Measurements from ENCODE around the gene PTPN14. TPM values are rescaled to one million over a fixed set of nuclear protein-coding genes. Genes with fewer than 3 reads are reported as not detected.
"Not testable (repeated sequence)": the region's sequence is repeated elsewhere in the genome, so short reads cannot be mapped to it uniquely, and the experiment has no call there.

PTPN14 gene
- total RNA-seq, 2 donors from 2014 or later, result 0.05 to 0.14 TPM

DNA sequence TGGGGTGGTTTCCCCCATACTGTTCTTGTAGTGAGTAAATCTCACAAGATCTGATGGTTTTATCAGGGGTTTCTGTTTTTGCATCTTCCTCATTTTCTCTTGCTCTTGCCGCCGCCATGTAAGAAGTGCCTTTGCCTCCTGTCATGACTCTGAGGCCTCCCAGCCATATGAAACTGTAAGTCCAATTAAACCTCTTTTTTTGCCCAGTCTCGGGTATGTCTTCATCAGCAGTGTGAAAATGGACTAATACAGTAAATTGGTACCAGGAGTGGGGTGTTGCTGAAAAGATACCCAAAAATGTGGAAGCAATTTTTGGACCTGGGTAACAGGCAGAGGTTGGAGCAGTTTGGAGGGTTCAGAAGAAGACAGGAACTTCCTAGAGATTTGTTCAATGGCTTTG lies 24.7 kb upstream of the PTPN14 start:
- not testable (repeated sequence) for DNase-seq (ENCODE audit: low spot score); H3K4me1 Mint-ChIP-seq (ENCODE audit: low read depth in 2 of 2); H3K36me3 Mint-ChIP-seq; H3K4me3 Mint-ChIP-seq; H3K27ac Mint-ChIP-seq; ATAC-seq; H3K9me3 Mint-ChIP-seq
- H3K27me3 Mint-ChIP-seq, result peaks cover 11 to 13% of the 10 kb centered on the region in 2 donors

DNA sequence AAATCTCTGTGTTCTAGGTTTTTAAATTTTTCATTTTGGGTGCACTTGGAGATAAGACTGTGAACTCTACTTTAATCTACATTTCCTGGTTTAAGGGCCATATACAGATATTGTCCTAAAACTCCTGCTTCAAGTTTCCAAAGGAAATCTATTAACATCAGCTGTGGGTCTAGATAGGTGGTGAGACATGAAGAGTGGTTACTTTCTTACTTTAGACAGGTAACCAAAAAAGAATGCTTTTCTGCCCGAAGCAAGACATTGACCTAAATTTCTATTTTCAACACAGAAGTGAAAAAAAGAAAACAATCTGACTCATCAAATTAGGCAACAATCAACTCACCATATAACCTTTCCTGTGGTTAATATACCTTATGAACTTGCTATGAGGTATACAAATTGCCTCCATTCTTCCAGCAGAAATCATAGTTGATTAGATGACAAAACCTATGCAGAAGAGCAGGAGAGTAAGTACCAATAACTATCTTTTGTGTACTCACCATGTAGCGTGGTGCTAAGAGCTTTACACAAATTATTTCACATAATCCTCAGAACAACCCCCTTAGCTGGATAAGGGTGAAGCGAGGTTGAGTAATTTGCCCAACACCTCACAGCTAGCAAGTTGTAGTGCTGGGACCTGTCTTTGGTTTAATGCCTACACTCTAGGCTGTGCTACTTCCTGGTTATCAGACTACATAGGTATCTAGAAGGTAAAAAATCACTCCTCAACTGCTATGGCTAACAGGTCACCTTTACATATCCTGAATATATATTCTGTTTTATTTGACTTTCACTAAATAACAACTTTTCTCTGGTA lies 23.4 kb upstream of the PTPN14 start:
- DNase-seq (ENCODE audit: low spot score) (no peak), ATAC-seq (no peak)
- Mint-ChIP-seq H3K36me3 (peaks cover 9% of the 10 kb centered on the region), H3K4me1 (ENCODE audit: low read depth in 2 of 2) (no peaks in the 10 kb centered on the region), H3K27ac (no peak overlapping the region), H3K27me3 (peaks cover 13 to 16% of the 10 kb centered on the region in 2 donors), H3K4me3 (no peak overlapping the region), H3K9me3 (peaks cover 8% of the 10 kb centered on the region)

DNA sequence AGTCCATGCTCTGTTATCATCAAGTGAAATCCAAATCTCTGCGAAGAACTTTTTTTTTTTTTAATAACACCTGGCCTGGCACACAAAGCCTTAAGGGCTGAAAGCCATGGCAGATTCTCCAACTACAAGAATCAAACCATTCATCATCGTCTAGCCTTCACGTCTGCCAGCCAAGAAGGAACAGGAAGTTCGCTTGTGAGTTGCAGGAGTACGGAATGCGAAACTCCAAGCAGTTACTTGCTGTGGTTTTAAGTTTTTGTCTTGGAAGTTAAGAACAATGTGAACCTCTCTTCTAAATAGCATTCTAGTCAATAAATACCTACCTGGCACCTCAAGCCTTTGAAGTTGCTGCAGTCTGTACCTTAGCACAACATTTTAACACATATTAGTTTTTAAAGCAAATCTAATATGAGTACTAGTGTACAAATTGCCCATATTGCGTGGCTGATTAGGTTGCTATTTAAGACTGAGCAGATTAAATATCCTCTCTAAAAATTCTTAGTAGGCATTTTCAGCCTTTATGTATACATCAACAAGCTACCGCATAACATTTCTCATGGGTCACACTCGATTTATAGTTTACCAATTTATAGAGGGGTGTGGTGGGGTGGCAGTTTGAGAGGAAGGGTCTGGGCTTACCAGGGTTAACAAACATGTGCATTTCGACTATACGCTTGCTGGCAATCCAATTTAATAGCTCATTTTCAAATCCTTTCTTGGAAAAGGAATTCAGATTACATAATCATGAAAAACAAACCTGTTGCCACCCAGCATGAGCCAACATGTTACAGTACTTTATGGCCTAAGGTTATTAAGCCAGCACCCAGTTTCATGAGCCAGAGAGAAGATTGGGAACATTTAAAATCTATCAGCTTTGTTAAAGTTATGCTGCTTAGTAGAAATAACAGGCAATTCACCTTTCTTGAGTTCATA lies 22.2 kb upstream of the PTPN14 start:
- peaks cover 21 to 26% of the 10 kb centered on the region in 2 donors for H3K27me3 Mint-ChIP-seq
- peaks cover 9% of the 10 kb centered on the region for H3K36me3 Mint-ChIP-seq
- ATAC-seq, result no peak
- H3K27ac Mint-ChIP-seq, result no peak overlapping the region
- H3K4me1 Mint-ChIP-seq (ENCODE audit: low read depth in 2 of 2), result no peaks in the 10 kb centered on the region
- DNase-seq (ENCODE audit: low spot score), result no peak
- H3K9me3 Mint-ChIP-seq, result peaks cover 8% of the 10 kb centered on the region
- H3K4me3 Mint-ChIP-seq, result no peak overlapping the region

- Mint-ChIP-seq H3K4me3 (no peak overlapping the region), H3K4me1 (ENCODE audit: low read depth in 2 of 2) (no peaks in the 10 kb centered on the region), H3K36me3 (peaks cover 5% of the 10 kb centered on the region), H3K27ac (no peak overlapping the region), H3K9me3 (peaks cover 4% of the 10 kb centered on the region), H3K27me3 (peaks cover 22 to 23% of the 10 kb centered on the region in 2 donors)
- ATAC-seq (no peak), DNase-seq (ENCODE audit: low spot score) (no peak)
These were observed 19.9 kb upstream of the PTPN14 start for GRCh38 chr1:214571281-214571680.

DNA sequence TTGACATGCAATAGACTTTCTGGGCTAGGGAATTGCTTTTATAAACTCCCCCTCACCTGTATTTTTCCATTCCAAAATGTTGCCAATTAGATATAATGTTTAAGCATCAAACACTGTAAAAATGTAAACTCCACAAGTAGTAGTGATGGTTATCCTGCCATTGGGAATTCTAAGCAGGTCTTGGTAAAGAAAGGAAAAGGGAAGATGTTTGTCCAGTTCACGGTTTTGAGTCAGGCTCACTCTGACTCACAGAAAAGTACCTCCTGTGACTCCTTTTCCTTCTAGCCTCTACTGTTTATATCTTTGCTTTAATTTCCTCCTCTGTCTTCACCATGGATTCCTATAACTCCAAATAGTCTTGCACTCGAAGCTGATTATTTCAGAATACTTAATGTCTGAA lies 19.0 kb upstream of the PTPN14 start:
- H3K27ac Mint-ChIP-seq, result no peak overlapping the region
- H3K9me3 Mint-ChIP-seq, result no peaks in the 10 kb centered on the region
- H3K4me3 Mint-ChIP-seq, result no peak overlapping the region
- no peaks in the 10 kb centered on the region for H3K36me3 Mint-ChIP-seq
- no peak for DNase-seq (ENCODE audit: low spot score)
- ATAC-seq, result no peak
- H3K27me3 Mint-ChIP-seq, result peaks cover 22 to 23% of the 10 kb centered on the region in 2 donors
- H3K4me1 Mint-ChIP-seq (ENCODE audit: low read depth in 2 of 2), result no peaks in the 10 kb centered on the region

DNA sequence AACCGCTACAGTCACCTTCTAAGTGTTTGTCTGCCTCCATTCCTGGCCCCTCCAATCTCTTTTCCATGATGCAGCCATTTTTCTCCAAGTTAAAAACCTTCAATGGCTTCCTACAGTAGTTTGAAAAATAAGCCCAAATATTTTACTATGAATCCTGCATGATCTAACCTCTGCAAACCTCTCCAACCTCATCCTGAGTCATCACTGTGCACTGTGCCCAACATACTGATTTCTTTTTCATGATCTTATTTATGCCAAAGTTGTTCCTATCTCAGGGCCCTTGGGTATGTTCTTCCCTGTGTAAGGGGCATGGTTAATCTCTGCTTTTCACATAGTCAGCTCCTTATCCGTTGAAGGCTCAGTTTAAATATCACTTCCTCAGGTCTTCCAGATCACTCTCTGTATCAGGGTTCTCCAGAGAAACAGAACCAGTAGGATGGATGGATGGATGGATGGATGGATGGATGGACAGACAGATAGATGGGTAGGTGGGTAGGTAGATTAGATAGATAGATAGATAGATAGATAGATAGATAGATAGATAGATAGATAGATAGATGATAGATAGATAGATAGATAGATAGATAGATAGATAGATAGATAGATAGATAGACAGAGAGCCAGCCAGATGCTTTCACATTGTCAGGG lies 18.1 kb upstream of the PTPN14 start:
- H3K36me3 Mint-ChIP-seq, result no peaks in the 10 kb centered on the region
- no peak for DNase-seq (ENCODE audit: low spot score)
- H3K4me1 Mint-ChIP-seq (ENCODE audit: low read depth in 2 of 2), result no peaks in the 10 kb centered on the region
- no peak overlapping the region for H3K27ac Mint-ChIP-seq
- no peaks in the 10 kb centered on the region for H3K9me3 Mint-ChIP-seq
- H3K27me3 Mint-ChIP-seq, result peaks cover 22% of the 10 kb centered on the region in 2 donors
- no peak overlapping the region for H3K4me3 Mint-ChIP-seq
- ATAC-seq, result no peak

DNA sequence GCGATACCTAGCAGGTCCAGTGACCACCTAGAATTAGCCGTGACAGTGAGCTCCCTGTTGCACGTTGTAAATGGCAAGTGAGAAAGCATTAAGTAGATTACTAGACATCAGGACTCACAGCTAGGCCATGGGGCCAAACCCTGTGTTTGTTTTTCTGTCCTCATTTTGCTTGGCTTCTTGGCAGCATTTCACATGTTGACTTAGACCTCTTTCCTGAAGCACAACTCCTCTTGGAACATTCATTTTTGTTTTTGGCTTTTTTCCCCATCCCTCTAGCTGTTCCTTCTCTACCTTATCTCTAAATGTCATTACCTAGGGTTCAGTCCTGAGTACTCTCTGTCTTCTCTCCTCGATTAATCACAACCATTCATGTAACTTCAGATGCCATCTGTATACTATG lies 16.9 kb upstream of the PTPN14 start:
- DNase-seq (ENCODE audit: low spot score) (no peak), ATAC-seq (no peak)
- H3K27ac Mint-ChIP-seq, result no peak overlapping the region
- no peak overlapping the region for H3K4me3 Mint-ChIP-seq
- H3K4me1 Mint-ChIP-seq (ENCODE audit: low read depth in 2 of 2), result no peaks in the 10 kb centered on the region
- H3K27me3 Mint-ChIP-seq, result peaks cover 19 to 21% of the 10 kb centered on the region in 2 donors
- no peaks in the 10 kb centered on the region for H3K36me3 Mint-ChIP-seq
- no peaks in the 10 kb centered on the region for H3K9me3 Mint-ChIP-seq

DNA sequence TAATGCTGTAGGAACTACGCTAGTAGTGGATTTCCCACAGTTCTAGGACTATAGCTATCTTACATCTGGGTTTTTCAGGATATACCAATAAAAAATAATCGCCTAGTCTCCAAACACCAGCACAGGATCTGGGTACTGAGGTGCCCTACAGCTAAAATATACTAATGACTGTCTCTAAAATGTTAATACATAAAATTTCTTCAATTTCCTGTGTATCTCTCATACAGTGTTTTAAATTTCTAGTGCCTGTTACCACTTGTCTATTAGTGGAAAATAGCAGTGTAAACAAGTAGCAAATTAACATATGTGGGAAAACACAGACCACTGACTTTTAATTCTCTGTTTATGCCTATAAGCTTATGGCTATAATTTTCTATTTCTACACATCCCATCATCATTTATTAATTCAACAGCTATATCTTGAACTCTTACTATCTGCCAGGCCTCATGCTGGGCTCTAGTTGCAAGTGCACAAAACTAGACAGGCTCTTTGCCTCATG lies 16.1 kb upstream of the PTPN14 start:
- H3K4me3 Mint-ChIP-seq, result no peak overlapping the region

GRCh38 chr1:214566158-214567104 lies 15.0 kb upstream of the PTPN14 start:
- H3K4me3 Mint-ChIP-seq, result no peak overlapping the region
- no peaks in the 10 kb centered on the region for H3K9me3 Mint-ChIP-seq
- ATAC-seq (peak in 1 of 2 donors; percentile 44), DNase-seq (ENCODE audit: low spot score) (no peak)
- peaks cover 14 to 23% of the 10 kb centered on the region in 2 donors for H3K27me3 Mint-ChIP-seq
- H3K27ac Mint-ChIP-seq, result no peak overlapping the region
- no peaks in the 10 kb centered on the region for H3K36me3 Mint-ChIP-seq
- H3K4me1 Mint-ChIP-seq (ENCODE audit: low read depth in 2 of 2), result no peaks in the 10 kb centered on the region

More for the DNA sequence above, 16.1 kb upstream of the PTPN14 start:
- no peaks in the 10 kb centered on the region for H3K9me3 Mint-ChIP-seq
- H3K27ac Mint-ChIP-seq, result no peak overlapping the region
- DNase-seq (ENCODE audit: low spot score), result no peak
- no peaks in the 10 kb centered on the region for H3K36me3 Mint-ChIP-seq
- no peaks in the 10 kb centered on the region for H3K4me1 Mint-ChIP-seq (ENCODE audit: low read depth in 2 of 2)
- peaks cover 13 to 16% of the 10 kb centered on the region in 2 donors for H3K27me3 Mint-ChIP-seq
- ATAC-seq, result no peak

GRCh38 chr1:214565310-214565709 lies 13.9 kb upstream of the PTPN14 start:
- Mint-ChIP-seq H3K27me3 (peaks cover 19 to 24% of the 10 kb centered on the region in 2 donors), H3K27ac (no peak overlapping the region), H3K4me1 (ENCODE audit: low read depth in 2 of 2) (no peaks in the 10 kb centered on the region), H3K9me3 (no peaks in the 10 kb centered on the region), H3K36me3 (no peaks in the 10 kb centered on the region), H3K4me3 (no peak overlapping the region)
- no peak for DNase-seq (ENCODE audit: low spot score)
- no peak for ATAC-seq

GRCh38 chr1:214563881-214564280 lies 12.5 kb upstream of the PTPN14 start:
- Mint-ChIP-seq H3K27me3 (peaks cover 19 to 21% of the 10 kb centered on the region in 2 donors), H3K4me3 (no peak overlapping the region)
- no peak for ATAC-seq

DNA sequence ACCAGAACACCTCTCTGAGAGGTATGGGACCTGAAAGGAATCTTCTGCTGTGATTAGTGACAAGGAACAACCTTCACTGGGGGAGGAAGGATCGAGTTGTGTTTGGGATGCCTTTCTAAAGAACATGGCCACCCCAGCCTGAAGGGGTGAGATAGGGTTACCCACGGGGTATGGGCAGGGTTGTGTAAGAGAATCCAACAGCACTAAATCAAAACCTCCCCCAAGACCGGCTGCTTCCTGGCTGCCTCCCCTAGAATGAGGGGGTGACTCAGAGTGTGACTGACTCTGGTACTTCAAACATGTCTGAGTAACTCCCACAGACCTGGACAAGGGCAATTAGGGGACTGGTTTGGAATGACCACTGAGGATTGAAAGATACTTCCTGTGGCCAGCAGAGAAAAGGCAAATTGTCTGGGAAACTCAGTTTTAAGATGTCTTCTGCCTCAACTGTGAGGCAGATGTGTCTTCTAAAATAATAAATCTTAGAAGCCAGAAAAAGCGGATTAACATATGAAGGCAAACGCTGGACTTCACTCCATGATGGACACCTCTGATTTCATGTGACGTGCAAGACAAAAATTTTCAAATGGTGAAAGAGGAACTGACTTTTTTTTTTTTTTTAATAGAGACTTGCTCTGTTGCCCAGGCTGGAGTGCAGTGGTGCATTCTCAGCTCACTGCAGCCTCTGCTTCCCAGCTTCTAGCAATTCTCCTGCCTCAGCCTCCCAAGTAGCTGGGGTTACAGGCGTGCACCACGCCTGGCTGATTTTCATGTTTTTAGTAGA lies 6.7 kb upstream of the PTPN14 start:
- H3K4me1 Mint-ChIP-seq (ENCODE audit: low read depth in 2 of 2), result no peaks in the 10 kb centered on the region
- no peaks in the 10 kb centered on the region for H3K36me3 Mint-ChIP-seq
- no peak overlapping the region for H3K4me3 Mint-ChIP-seq
- ATAC-seq (no peak), DNase-seq (ENCODE audit: low spot score) (no peak)
- no peaks in the 10 kb centered on the region for H3K9me3 Mint-ChIP-seq
- peaks cover 29 to 44% of the 10 kb centered on the region in 2 donors for H3K27me3 Mint-ChIP-seq
- H3K27ac Mint-ChIP-seq, result no peak overlapping the region

More at GRCh38 chr1:214563881-214564280, 12.5 kb upstream of the PTPN14 start:
- no peak for DNase-seq (ENCODE audit: low spot score)
- Mint-ChIP-seq H3K9me3 (no peaks in the 10 kb centered on the region), H3K27ac (no peak overlapping the region), H3K4me1 (ENCODE audit: low read depth in 2 of 2) (no peaks in the 10 kb centered on the region), H3K36me3 (no peaks in the 10 kb centered on the region)

All from natural killer cell treated with Interleukin-12 subunit alpha and Interleukin-12 subunit beta and Interleukin-15 and Interleukin-18, amount 100 ng/mL, for 72 hours (primary cell).